Esophagus muscularis mucosa (tissue), 4 donors: Measurements from ENCODE around the gene JUNB. TPM values are rescaled to one million over a fixed set of nuclear protein-coding genes. Genes with fewer than 3 reads are reported as not detected.

Source experiments
- DNase-seq: peaks from one replicate; pipeline ENCODE4 v3.0.0-alpha.2; 2017; ENCODE audit errors: extremely low spot score
- H3K27ac ChIP-seq, 4 donors: fragments of 200-600 bp; sonication (generic); replicated peaks in 1 of 4; 1 replicate in 3 of 4; 2 replicates in 1 of 4; pipeline ENCODE4 v1.5.1; 2016 to 2019; ENCODE audit warnings: mild to moderate bottlenecking in 1 of 4
- H3K27me3 ChIP-seq, 4 donors: fragments of 200-600 bp; sonication (generic); one replicate each; pipeline versions ENCODE4 v1.5.1 to v1.6.0; 2016 to 2019
- H3K36me3 ChIP-seq, 4 donors: fragments of 200-600 bp; sonication (generic); one replicate each; pipeline ENCODE4 v1.5.1; 2016 to 2019
- H3K4me1 ChIP-seq, 4 donors: fragments of 200-600 bp; sonication (generic); one replicate each; pipeline ENCODE4 v1.5.1; 2016 to 2019
- H3K4me3 ChIP-seq, 4 donors: fragments of 200-600 bp; sonication (generic); 1 replicate in 2 of 4; 2 replicates in 2 of 4; pipeline ENCODE4 v1.5.1; 2016 to 2019; ENCODE audit warnings: mild to moderate bottlenecking in 4 of 4, moderate library complexity in 1 of 4
- H3K9me3 ChIP-seq, 4 donors: fragments of 200-600 bp; sonication (generic); 1 replicate in 3 of 4; 2 replicates in 1 of 4; pipeline ENCODE4 v1.5.1; 2016 to 2019
- EP300 ChIP-seq: sonication (generic); formaldehyde crosslinking; IDR thresholded peaks from one replicate; pipeline ENCODE4 v1.6.1; 2017; ENCODE audit warnings: antibody characterized with exemption
- POLR2A ChIP-seq: fragments of 450-650 bp; IDR thresholded peaks from one replicate; pipeline ENCODE4 v1.6.1; 2017; ENCODE audit warnings: antibody characterized with exemption, moderate library complexity, mild to moderate bottlenecking, low read depth
- POLR2AphosphoS5 ChIP-seq, 2 donors: sonication (generic); formaldehyde crosslinking; IDR thresholded peaks; one replicate each; pipeline ENCODE4 v1.6.1; 2017; ENCODE audit warnings: antibody characterized with exemption in 2 of 2
- WGBS: methylation state at CpG from one replicate; pipeline ENCODE4 v1.1.5; 2018; 5-methylcytosine and 5-hydroxymethylcytosine counted together
- intact Hi-C: fragments of 100-400 bp; cut with DNase I; formaldehyde crosslinking; loops from one replicate; pipeline ENCODE4 v1.15.1; 2023
- small RNA-seq, 3 donors: library from RNA; depleted of rRNA; stranded (forward); fragments of <200 nt; gene quantifications; one replicate each; pipeline ENCODE3, GENCODE V24; 2016
- total RNA-seq, 4 donors: library from RNA; depleted of rRNA; stranded (reverse); fragments of >200 nt; gene quantifications; one replicate each; pipeline versions ENCODE4 v1.1.0 to v1.2.1, GENCODE V29; 2016
- TF ChIP-seq, protein P1 (sequence below), 3 experiments: fragments of 200-600 bp in 2 of 3; fragments of 450-650 bp in 1 of 3; sonication (generic) in 2 of 3; IDR thresholded peaks; one replicate each; pipeline ENCODE4 v1.5.1; 2017 to 2019; ENCODE audit warnings: antibody characterized with exemption in 3 of 3, mild to moderate bottlenecking in 2 of 3, moderate library complexity in 1 of 3

JUNB gene
- total RNA-seq, 4 donors from 2014 or later, result 82.2 to 1,609 (median 182) TPM

DNA sequence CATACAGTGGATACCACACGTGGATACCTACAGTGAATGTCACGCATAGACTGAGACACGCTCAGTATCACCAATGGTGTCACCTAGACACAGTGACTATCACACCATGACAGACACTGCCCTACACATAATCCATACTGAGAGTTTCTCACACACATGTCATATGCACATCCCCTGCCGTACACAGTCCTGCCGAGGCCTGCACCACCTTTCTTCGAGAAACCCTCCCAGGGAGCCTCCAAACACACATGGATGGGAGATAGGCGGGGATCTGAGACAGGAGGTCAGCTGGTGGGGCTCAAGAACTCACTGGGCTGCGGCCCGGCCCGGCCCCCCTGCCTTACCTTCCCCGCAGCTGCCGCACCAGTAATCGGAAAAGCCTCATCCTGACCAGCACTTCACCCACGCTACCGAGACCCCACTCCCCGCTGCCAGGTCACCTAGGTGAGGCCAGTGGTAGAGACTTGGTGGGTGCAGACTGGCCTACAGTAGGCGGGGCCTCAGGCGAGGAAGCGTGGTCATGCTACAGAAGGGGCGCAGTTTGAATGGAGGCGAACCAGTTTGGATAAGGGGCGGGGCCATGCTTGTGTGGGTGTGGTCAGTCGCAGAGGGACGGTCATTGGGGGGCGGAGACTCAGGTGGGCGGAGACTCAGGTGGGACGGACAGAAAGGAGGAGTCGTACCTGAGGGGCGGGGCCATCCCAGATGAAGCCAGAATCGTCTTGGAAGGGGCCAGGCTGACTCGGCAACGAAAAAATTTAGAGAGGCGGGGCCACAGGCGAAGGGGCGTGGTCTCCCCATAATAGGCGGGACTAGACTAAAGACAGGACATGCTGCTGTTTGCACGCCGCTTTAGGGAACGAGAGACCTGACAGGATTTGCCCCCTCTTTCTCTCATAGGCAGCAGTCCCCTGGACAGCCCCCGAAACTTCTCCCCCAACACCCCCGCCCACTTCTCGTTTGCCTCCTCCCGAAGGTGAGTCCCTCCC, 49.1 kb downstream of the JUNB start:
- peaks cover 0 to 100% (median 69%) of the 10 kb centered on the region in 4 donors for H3K27me3 ChIP-seq
- H3K36me3 ChIP-seq, result no peaks in the 10 kb centered on the region
- peaks cover 12 to 37% (median 26%) of the 10 kb centered on the region in 4 donors for H3K4me1 ChIP-seq
- intact Hi-C loops, result loop anchor here (10.0 kb wide), 1 partner anchor 156 kb away; the partner anchor contains the start of genes DHPS and GNG14
- H3K4me3 ChIP-seq, result peak overlapping the region in 3 of 4 donors; percentile 8 to 37 (median 35)
- WGBS, result 19% methylated on average over 32 of the region's 43 CpGs
- H3K9me3 ChIP-seq, result no peaks in the 10 kb centered on the region
- TF ChIP-seq POLR2AphosphoS5 (IDR thresholded peaks at IDR 0.05), result no peak
- no peak for DNase-seq
- no peak overlapping the region for H3K27ac ChIP-seq

DNA sequence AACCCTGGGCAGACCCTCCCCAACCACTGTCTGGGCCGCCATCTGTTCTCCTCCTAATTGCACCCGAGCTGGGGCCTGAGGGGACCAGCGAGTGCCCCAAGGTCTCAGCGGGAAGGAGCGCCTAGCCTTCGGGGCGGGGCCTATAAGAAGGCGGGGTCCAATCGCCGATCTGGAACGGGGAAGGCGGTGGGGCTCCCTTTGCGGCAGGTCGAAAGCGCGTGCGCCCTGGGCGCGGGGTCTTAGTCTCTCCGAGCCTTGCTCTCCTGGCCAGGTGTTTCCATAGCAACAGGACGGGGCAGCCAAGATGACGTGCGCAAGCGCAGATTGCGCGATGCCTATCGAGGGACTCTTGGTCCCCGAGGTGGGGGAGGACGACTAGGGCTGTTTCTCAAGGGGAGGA, 49.8 kb downstream of the JUNB start:
- Histone ChIP-seq H3K36me3 (no peaks in the 10 kb centered on the region), H3K9me3 (no peaks in the 10 kb centered on the region), H3K4me3 (peak overlapping the region in 3 of 4 donors; percentile 8 to 37 (median 35)), H3K27me3 (peaks cover 0 to 100% (median 62%) of the 10 kb centered on the region in 4 donors), H3K4me1 (peaks cover 12 to 30% (median 25%) of the 10 kb centered on the region in 4 donors), H3K27ac (no peak overlapping the region)
- WGBS, result 7% methylated on average over 9 of the region's 29 CpGs
- intact Hi-C loops, result loop anchor here (10.0 kb wide), 1 partner anchor 156 kb away; the partner anchor contains the start of genes DHPS and GNG14
- no peak for TF ChIP-seq EP300
- no peak for DNase-seq

DNA sequence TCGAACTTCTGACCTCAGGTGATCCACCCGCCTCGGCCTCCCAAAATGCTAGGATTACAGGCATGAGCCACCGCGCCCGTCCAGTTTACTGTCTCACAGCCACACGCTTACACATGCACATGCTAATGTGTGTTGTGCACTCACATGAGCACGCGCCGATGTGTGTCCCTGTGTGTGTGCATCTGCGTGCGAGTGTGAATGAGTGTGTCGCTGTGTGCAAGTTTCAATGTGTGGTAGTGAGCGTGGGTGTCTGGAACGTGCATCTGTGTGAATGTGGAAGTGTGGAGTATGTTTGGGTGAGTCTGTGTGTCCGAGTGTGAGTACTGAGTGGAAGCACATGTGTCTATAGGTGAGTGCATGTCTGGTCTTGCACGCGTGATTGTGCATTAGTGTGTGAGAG, 51.2 kb downstream of the JUNB start:
- intact Hi-C loops, result loop anchor here (10.0 kb wide), 1 partner anchor 158 kb away; the partner anchor contains the start of genes DHPS and GNG14
- TF ChIP-seq POLR2A, result no peak
- TF ChIP-seq, protein P1, sequence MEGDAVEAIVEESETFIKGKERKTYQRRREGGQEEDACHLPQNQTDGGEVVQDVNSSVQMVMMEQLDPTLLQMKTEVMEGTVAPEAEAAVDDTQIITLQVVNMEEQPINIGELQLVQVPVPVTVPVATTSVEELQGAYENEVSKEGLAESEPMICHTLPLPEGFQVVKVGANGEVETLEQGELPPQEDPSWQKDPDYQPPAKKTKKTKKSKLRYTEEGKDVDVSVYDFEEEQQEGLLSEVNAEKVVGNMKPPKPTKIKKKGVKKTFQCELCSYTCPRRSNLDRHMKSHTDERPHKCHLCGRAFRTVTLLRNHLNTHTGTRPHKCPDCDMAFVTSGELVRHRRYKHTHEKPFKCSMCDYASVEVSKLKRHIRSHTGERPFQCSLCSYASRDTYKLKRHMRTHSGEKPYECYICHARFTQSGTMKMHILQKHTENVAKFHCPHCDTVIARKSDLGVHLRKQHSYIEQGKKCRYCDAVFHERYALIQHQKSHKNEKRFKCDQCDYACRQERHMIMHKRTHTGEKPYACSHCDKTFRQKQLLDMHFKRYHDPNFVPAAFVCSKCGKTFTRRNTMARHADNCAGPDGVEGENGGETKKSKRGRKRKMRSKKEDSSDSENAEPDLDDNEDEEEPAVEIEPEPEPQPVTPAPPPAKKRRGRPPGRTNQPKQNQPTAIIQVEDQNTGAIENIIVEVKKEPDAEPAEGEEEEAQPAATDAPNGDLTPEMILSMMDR (IDR thresholded peaks at IDR 0.05), result no peak
- no peak for TF ChIP-seq POLR2AphosphoS5 (IDR thresholded peaks at IDR 0.05)
- TF ChIP-seq EP300, result no peak
- Histone ChIP-seq H3K4me3 (no peak overlapping the region), H3K4me1 (peaks cover 16 to 31% (median 30%) of the 10 kb centered on the region in 4 donors), H3K27me3 (peaks cover 0 to 97% (median 53%) of the 10 kb centered on the region in 4 donors), H3K27ac (no peak overlapping the region), H3K36me3 (no peaks in the 10 kb centered on the region), H3K9me3 (no peaks in the 10 kb centered on the region)
- DNase-seq, result no peak
- 94% methylated on average over 18 of the region's 18 CpGs for WGBS

Small RNAs within 50 kb of the gene (small RNA-seq; reads per million reads assigned to genes)
- 0 reads per million in 3 donors for gene MIR5684

Other genes with a start within 250 kb of the JUNB start
- gene ZNF564, start 240.0 kb upstream of the JUNB start, total RNA-seq, result 10 to 100 TPM in 1 of 4 donors, 1 to 10 TPM in 3; 8.3 to 13.7 (median 9.3) TPM
- gene ZNF490, start 180.7 kb upstream of the JUNB start, total RNA-seq, result 1 to 10 TPM; 3.3 to 6.7 (median 5.3) TPM
- 10 to 100 TPM; 14.0 to 21.6 (median 17.3) TPM for gene ZNF791, start 180.6 kb upstream of the JUNB start, total RNA-seq
- 10 to 100 TPM; 65.7 to 80.8 (median 68.9) TPM for gene MAN2B1, start 124.7 kb upstream of the JUNB start, total RNA-seq
- 10 to 100 TPM in 3 of 4 donors, 1 to 10 TPM in 1; 10.0 to 19.7 (median 13.9) TPM for gene WDR83, start 124.7 kb upstream of the JUNB start, total RNA-seq
- 10 to 100 TPM; 74.3 to 92.3 (median 85.0) TPM for gene DHPS, start 109.6 kb upstream of the JUNB start, total RNA-seq
- gene GNG14, start 103.5 kb upstream of the JUNB start, total RNA-seq, result not detected
- gene FBXW9, start 94.9 kb upstream of the JUNB start, total RNA-seq, result 10 to 100 TPM in 1 of 4 donors, 1 to 10 TPM in 3; 4.3 to 10.6 (median 7.5) TPM
- 10 to 100 TPM; 42.8 to 71.9 (median 62.8) TPM for gene TNPO2, start 67.6 kb upstream of the JUNB start, total RNA-seq
- 100 to 1,000 TPM; 382 to 470 (median 431) TPM for gene TRIR, start 56.8 kb upstream of the JUNB start, total RNA-seq
- 10 to 100 TPM; 46.9 to 63.5 (median 51.3) TPM for gene GET3, start 54.0 kb upstream of the JUNB start, total RNA-seq
- gene BEST2, start 39.7 kb upstream of the JUNB start, total RNA-seq, result not detected
- 10 to 100 TPM in 3 of 4 donors, 1 to 10 TPM in 1; 7.1 to 17.0 (median 12.6) TPM for gene HOOK2, start 15.9 kb upstream of the JUNB start, total RNA-seq
- 100 to 1,000 TPM; 236 to 275 (median 250) TPM for gene PRDX2, start 10.3 kb downstream of the JUNB start, total RNA-seq
- under 1 TPM in 1 of 4 donors, not detected in 3; 0.65 TPM for gene THSD8, start 10.6 kb downstream of the JUNB start, total RNA-seq
- 1 to 10 TPM; 2.7 to 6.6 (median 4.2) TPM for gene RNASEH2A, start 15.1 kb downstream of the JUNB start, total RNA-seq
- under 1 TPM in 2 of 4 donors, not detected in 2; 0.52 to 0.83 TPM for gene RTBDN, start 43.1 kb downstream of the JUNB start, total RNA-seq
- under 1 TPM; 0.50 to 0.91 (median 0.76) TPM for gene MAST1, start 47.0 kb downstream of the JUNB start, total RNA-seq
- gene DNASE2, start 90.0 kb downstream of the JUNB start, total RNA-seq, result 10 to 100 TPM; 26.6 to 37.4 (median 31.2) TPM
- gene KLF1, start 95.7 kb downstream of the JUNB start, total RNA-seq, result not detected
- gene GCDH, start 99.7 kb downstream of the JUNB start, total RNA-seq, result 10 to 100 TPM; 36.1 to 63.6 (median 52.9) TPM
- gene SYCE2, start 127.8 kb downstream of the JUNB start, total RNA-seq, result under 1 TPM in 1 of 4 donors, not detected in 3; 0.97 TPM
- 10 to 100 TPM; 21.6 to 49.2 (median 35.8) TPM for gene FARSA, start 142.2 kb downstream of the JUNB start, total RNA-seq
- 100 to 1,000 TPM; 200 to 300 (median 270) TPM for gene CALR, start 147.1 kb downstream of the JUNB start, total RNA-seq
- 100 to 1,000 TPM; 138 to 218 (median 181) TPM for gene RAD23A, start 154.4 kb downstream of the JUNB start, total RNA-seq
- gene GADD45GIP1, start 165.7 kb downstream of the JUNB start, total RNA-seq, result 10 to 100 TPM; 33.0 to 60.1 (median 49.3) TPM
- under 1 TPM in 3 of 4 donors, not detected in 1; 0.19 to 0.83 (median 0.29) TPM for gene DAND5, start 178.1 kb downstream of the JUNB start, total RNA-seq
- gene NFIX, start 204.0 kb downstream of the JUNB start, total RNA-seq, result 100 to 1,000 TPM in 1 of 4 donors, 10 to 100 TPM in 3; 56.0 to 154 (median 79.4) TPM